NCI-H2107 treated with DMSO at 0.1 percent for 48 hours (cell line): ENCODE results near the gene PSD2.

Source experiments
- DNase-seq: peaks from one replicate; lab custom pipeline; 2025; ENCODE audit not compliant: unreplicated experiment; lab: John Stamatoyannopoulos, UW

Gene PSD2

GRCh38 chr5:139854029-139854605 is 58.5 kb downstream of the PSD2 start:
- DNase-seq: no peak

- no peak for DNase-seq
Measured at GRCh38 chr5:139854953-139855352, 59.3 kb downstream of the PSD2 start.

GRCh38 chr5:139855451-139855850 is 59.8 kb downstream of the PSD2 start:
- no peak for DNase-seq

GRCh38 chr5:139855946-139856540 is 60.4 kb downstream of the PSD2 start:
- DNase-seq: no peak

DNA sequence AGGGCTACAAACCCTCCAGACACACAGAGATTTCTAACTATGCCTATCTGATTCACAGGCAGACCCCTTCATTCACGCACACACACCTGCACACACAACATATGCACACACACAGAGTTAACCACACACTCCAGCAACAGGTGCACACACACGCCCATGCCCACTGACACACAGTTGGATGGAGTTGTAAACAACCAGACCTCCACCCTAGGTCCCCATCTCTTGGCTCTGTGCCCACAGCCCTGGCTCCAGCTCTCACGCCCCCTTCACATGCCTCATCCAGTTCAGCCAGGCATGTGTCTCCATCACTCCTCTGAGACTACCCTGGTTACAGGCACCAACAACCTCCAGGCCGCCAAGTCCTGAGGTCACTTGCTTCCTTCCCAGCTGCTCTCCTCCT is 61.1 kb downstream of the PSD2 start:
- no peak for DNase-seq

DNA sequence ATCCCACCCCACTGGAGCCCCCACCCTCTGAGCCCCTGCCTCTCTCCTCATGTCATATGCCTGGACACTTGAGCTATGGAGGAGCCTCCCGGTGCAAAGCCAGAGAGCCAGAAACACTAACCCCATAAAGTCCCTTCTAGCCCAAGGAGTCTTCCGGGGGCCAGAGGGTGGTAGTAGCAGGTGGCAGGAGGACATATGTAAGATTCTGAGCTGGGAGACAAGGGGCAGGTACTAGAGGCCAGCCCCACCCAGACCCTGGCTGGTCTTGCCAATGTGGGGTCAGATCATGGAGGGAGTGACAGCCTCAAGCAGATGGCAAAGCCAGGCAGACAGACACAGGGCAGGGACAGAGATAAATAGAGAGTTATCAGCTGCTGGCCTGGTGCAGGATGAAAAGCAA is 63.4 kb downstream of the PSD2 start:
- no peak for DNase-seq

- DNase-seq: no peak
Measured at GRCh38 chr5:139861021-139861888, 65.6 kb downstream of the PSD2 start.

GRCh38 chr5:139861889-139862207 is 66.2 kb downstream of the PSD2 start:
- DNase-seq: no peak

- DNase-seq: no peak
Measured at GRCh38 chr5:139862313-139862712, 66.7 kb downstream of the PSD2 start.

GRCh38 chr5:139862803-139863202 is 67.2 kb downstream of the PSD2 start:
- no peak for DNase-seq

- no peak for DNase-seq
Measured at GRCh38 chr5:139863361-139863760, 67.8 kb downstream of the PSD2 start.

DNA sequence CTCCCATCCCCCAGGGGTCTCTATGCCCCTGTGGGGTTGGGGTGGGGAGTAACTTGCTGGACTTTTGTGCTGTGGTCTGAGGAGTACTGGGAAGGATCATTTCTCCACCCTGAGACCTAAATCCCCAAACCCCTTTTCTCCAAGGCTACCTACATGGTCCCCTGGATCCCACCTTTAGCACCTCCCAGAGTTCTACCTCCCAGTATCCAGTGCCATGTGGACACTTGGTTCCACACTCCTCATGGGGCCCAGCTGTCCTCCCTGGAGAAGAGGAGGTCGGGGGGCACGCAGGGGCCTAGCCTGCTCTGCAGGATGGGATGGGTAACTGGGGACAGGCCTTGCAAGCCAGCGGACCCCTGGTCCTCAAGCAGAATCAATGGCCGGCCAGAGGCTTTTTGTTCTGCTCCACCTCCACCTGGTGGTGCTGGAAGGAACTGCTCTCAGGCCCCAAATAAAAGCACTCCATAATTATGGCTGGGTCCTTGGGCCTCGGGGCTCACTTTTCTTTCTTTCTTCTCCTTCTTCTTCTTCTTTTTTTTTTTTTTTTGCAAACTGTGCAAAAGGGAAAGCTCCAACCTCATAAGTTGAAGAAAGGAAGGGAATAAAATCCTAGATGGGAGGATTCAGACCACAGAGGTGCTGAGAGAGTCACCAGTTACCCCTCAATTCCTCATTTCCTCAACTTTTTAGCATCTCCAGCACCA is 68.4 kb downstream of the PSD2 start:
- DNase-seq: no peak

DNA sequence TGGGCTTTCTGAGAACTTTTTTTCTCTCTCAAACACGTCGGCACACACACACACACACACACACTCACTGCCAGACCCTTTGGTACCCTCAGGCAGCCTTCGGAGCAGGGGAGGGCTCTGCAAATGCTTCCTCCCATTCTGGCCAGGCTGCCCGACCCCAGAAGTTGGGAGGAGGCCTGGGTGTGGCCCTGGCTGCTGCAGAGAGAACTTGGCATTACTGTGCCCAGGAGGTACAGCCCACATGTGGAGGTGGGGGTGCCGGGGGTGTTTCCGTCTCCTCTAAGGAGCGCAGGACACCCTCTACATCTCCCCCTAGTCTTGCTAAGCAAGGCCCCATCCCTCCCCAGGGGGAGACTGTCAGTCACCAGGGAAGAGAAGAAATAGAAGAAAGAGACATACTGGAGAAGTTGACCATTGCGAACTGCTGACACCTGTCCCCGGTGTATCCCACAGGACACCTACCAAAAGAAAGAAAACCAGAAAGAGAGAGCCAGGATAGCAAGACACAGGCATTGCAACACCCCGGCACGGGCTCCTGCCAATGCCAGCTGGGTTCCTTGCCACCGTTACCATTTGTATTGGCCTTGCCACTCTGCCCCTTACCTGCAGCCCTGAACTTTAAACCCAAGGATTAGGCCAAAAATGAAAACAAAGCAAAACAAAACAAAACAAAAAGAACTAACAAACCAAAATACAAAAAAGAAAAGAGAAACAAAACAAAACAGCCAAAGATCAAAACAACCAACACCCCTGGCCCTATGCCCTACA is 69.3 kb downstream of the PSD2 start:
- DNase-seq: no peak

GRCh38 chr5:139867109-139867508 is 71.5 kb downstream of the PSD2 start:
- DNase-seq: no peak

GRCh38 chr5:139867581-139867980 is 72.0 kb downstream of the PSD2 start:
- DNase-seq: no peak

GRCh38 chr5:139869042-139869790 is 73.6 kb downstream of the PSD2 start:
- no peak for DNase-seq

DNA sequence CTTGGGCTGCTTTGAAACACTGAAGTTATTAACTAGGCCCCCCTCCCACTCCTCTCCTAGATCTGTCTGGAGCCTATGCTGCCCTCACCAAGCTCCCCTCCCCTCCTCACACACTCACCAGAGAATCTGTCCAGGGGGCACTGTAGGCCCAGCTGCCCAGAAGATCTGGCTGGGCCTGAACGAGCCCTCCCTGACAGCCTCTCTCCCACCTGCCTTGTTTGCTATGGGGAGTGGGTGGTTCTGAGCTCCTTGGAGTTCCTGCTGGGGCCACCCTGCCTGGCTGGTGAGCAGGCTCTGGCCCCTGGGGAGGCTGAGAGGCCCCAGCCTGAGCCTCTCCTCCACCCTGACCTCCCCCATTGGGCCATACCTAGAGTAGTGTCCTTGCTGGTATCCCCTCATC is 75.1 kb downstream of the PSD2 start:
- DNase-seq: no peak

- DNase-seq: no peak
Measured at GRCh38 chr5:139871614-139872013, 76.0 kb downstream of the PSD2 start.

- no peak for DNase-seq
Measured at GRCh38 chr5:139872052-139872766, 76.6 kb downstream of the PSD2 start.
